SK-N-SH treated with all-trans-retinoic acid at 6 μM for 48 hours (cell line): Measurements from ENCODE around the gene TOR1AIP1.

Experiments used
- ATAC-seq: fragments of 200-7000 bp; cut with Tn5 transposase; 3 replicates; pipeline ENCODE4 v1.9.1; 2020; ENCODE audit warnings: mild to moderate bottlenecking, moderate library complexity
- ARNTL ChIP-seq: fragments of 450-650 bp; formaldehyde crosslinking; IDR thresholded peaks from 2 replicates; pipeline ENCODE4 v1.5.0; 2020; ENCODE audit warnings: low read depth, mild to moderate bottlenecking, moderate library complexity, borderline replicate concordance
- BACH2 ChIP-seq: fragments of 250-450 bp; sonication (Bioruptor Pico); IDR thresholded peaks from 2 replicates; pipeline ENCODE4 v1.9.0; 2021; ENCODE audit warnings: mild to moderate bottlenecking, borderline replicate concordance
- CREB5 ChIP-seq: fragments of 250-450 bp; sonication (Bioruptor Pico); IDR thresholded peaks from 2 replicates; pipeline ENCODE4 v1.5.1; 2020; ENCODE audit warnings: low read depth, mild to moderate bottlenecking, moderate library complexity
- CSDC2 ChIP-seq: fragments of 250-450 bp; sonication (Bioruptor Pico); IDR thresholded peaks from 2 replicates; pipeline ENCODE4 v1.5.0; 2020; ENCODE audit warnings: mild to moderate bottlenecking, moderate library complexity
- CSRNP3 ChIP-seq: fragments of 250-450 bp; sonication (Bioruptor Pico); IDR thresholded peaks from 2 replicates; pipeline ENCODE4 v1.5.1; 2021; ENCODE audit warnings: mild to moderate bottlenecking, moderate library complexity
- ESRRG ChIP-seq: fragments of 250-450 bp; sonication (Bioruptor Pico); IDR thresholded peaks from 2 replicates; pipeline ENCODE4 v1.6.1; 2021; ENCODE audit warnings: mild to moderate bottlenecking
- GLIS3 ChIP-seq: fragments of 250-450 bp; sonication (Bioruptor Pico); IDR thresholded peaks from 2 replicates; pipeline ENCODE4 v1.5.0; 2020; ENCODE audit warnings: mild to moderate bottlenecking, moderate library complexity
- ISL1 ChIP-seq: fragments of 250-450 bp; sonication (Bioruptor Pico); IDR thresholded peaks from 2 replicates; pipeline ENCODE4 v2.1.2; 2022; ENCODE audit warnings: mild to moderate bottlenecking, moderate library complexity
- OSR1 ChIP-seq: fragments of 250-450 bp; sonication (Bioruptor Pico); IDR thresholded peaks from 2 replicates; pipeline ENCODE4 v1.8.0; 2022; ENCODE audit warnings: moderate library complexity, mild to moderate bottlenecking, inconsistent platforms
- PATZ1 ChIP-seq: fragments of 250-450 bp; sonication (Bioruptor Pico); IDR thresholded peaks from 2 replicates; pipeline ENCODE4 v1.8.0; 2020; ENCODE audit warnings: mild to moderate bottlenecking, moderate library complexity, borderline replicate concordance
- POU6F1 ChIP-seq: fragments of 250-450 bp; sonication (Bioruptor Pico); IDR thresholded peaks from 2 replicates; pipeline ENCODE4 v1.8.0; 2021; ENCODE audit warnings: low read depth, mild to moderate bottlenecking, moderate library complexity, borderline replicate concordance
- PPARA ChIP-seq: fragments of 250-450 bp; sonication (Bioruptor Pico); IDR thresholded peaks from 2 replicates; pipeline ENCODE4 v1.5.0; 2020; ENCODE audit warnings: mild to moderate bottlenecking, borderline replicate concordance
- RARB ChIP-seq: fragments of 250-450 bp; sonication (Bioruptor Pico); IDR thresholded peaks from 2 replicates; pipeline ENCODE4 v1.8.0; 2021; ENCODE audit warnings: mild to moderate bottlenecking, moderate library complexity
- SNAI2 ChIP-seq: fragments of 250-450 bp; sonication (Bioruptor Pico); IDR thresholded peaks from 2 replicates; pipeline ENCODE4 v1.5.0; 2020; ENCODE audit warnings: mild to moderate bottlenecking, moderate library complexity
- TCF4 ChIP-seq: fragments of 250-450 bp; sonication (Bioruptor Pico); IDR thresholded peaks from 2 replicates; pipeline ENCODE4 v1.8.0; 2021; ENCODE audit warnings: mild to moderate bottlenecking, moderate library complexity, borderline replicate concordance
- TOX ChIP-seq: fragments of 250-450 bp; sonication (Bioruptor Pico); IDR thresholded peaks from 2 replicates; pipeline ENCODE4 v1.8.0; 2021; ENCODE audit warnings: mild to moderate bottlenecking, moderate library complexity, borderline replicate concordance
- ZC3H10 ChIP-seq: fragments of 250-450 bp; sonication (Bioruptor Pico); IDR thresholded peaks from 2 replicates; pipeline ENCODE4 v1.5.1; 2021; ENCODE audit warnings: mild to moderate bottlenecking, moderate library complexity
- ZFP3 ChIP-seq: fragments of 250-450 bp; sonication (Bioruptor Pico); IDR thresholded peaks from 2 replicates; pipeline ENCODE4 v1.5.0; 2020; ENCODE audit warnings: mild to moderate bottlenecking, moderate library complexity
- ZFP30 ChIP-seq: fragments of 450-650 bp; formaldehyde crosslinking; IDR thresholded peaks from 2 replicates; pipeline ENCODE4 v1.5.0; 2022; ENCODE audit warnings: mild to moderate bottlenecking, moderate library complexity
- ZNF565 ChIP-seq: fragments of 450-650 bp; formaldehyde crosslinking; conservative IDR thresholded peaks from 2 replicates; pipeline ENCODE4 v1.5.0; 2020; ENCODE audit warnings: low read depth, mild to moderate bottlenecking, moderate library complexity
- ZNF70 ChIP-seq: fragments of 450-650 bp; formaldehyde crosslinking; IDR thresholded peaks from 2 replicates; pipeline ENCODE4 v1.5.0; 2020; ENCODE audit warnings: mild to moderate bottlenecking, moderate library complexity
- ZNF8 ChIP-seq: fragments of 450-650 bp; formaldehyde crosslinking; IDR thresholded peaks from 2 replicates; pipeline ENCODE4 v1.5.0; 2020; ENCODE audit warnings: mild to moderate bottlenecking, moderate library complexity

TOR1AIP1 gene

GRCh38 chr1:179941454-179941853, 59.4 kb downstream of the TOR1AIP1 start (continued):
- no peak for TF ChIP-seq CREB5 (CRISPR knock-in tag)
- TF ChIP-seq CSDC2 (CRISPR knock-in tag) = no peak
- TF ChIP-seq ESRRG = no peak
- no peak for TF ChIP-seq TOX (CRISPR knock-in tag)
- no peak for TF ChIP-seq BACH2 (CRISPR knock-in tag)
- no peak for TF ChIP-seq RARB (CRISPR knock-in tag)
- TF ChIP-seq ZFP30 (CRISPR knock-in tag) = no peak

- ATAC-seq = no peak
- TF ChIP-seq SNAI2 = no peak
- no peak for TF ChIP-seq ZNF565 (CRISPR knock-in tag)
- no peak for TF ChIP-seq CSDC2 (CRISPR knock-in tag)
- TF ChIP-seq GLIS3 (CRISPR knock-in tag) = no peak
- no peak for TF ChIP-seq PPARA
- TF ChIP-seq ISL1 = no peak
- TF ChIP-seq ZFP30 (CRISPR knock-in tag) = no peak
- no peak for TF ChIP-seq ARNTL (CRISPR knock-in tag)
- no peak for TF ChIP-seq ZNF70 (CRISPR knock-in tag)
- no peak for TF ChIP-seq TCF4 (CRISPR knock-in tag)
- TF ChIP-seq ZNF8 (CRISPR knock-in tag) = no peak
- no peak for TF ChIP-seq PATZ1 (CRISPR knock-in tag)
- no peak for TF ChIP-seq RARB (CRISPR knock-in tag)
- TF ChIP-seq CREB5 (CRISPR knock-in tag) = no peak
- TF ChIP-seq CSRNP3 = no peak
- TF ChIP-seq OSR1 (CRISPR knock-in tag) = no peak
- no peak for TF ChIP-seq ZFP3 (CRISPR knock-in tag)
- TF ChIP-seq TOX (CRISPR knock-in tag) = no peak
Observed at GRCh38 chr1:179950651-179951050, 68.6 kb downstream of the TOR1AIP1 start.

GRCh38 chr1:179951383-179952144, 69.5 kb downstream of the TOR1AIP1 start:
- TF ChIP-seq ARNTL (CRISPR knock-in tag) = no peak
- TF ChIP-seq ESRRG = no peak
- no peak for TF ChIP-seq GLIS3 (CRISPR knock-in tag)
- no peak for TF ChIP-seq SNAI2
- no peak for TF ChIP-seq TCF4 (CRISPR knock-in tag)
- TF ChIP-seq ZFP30 (CRISPR knock-in tag) = no peak
- no peak for TF ChIP-seq ISL1
- TF ChIP-seq ZFP3 (CRISPR knock-in tag) = no peak
- no peak for TF ChIP-seq PPARA
- TF ChIP-seq CSDC2 (CRISPR knock-in tag) = no peak
- no peak for TF ChIP-seq PATZ1 (CRISPR knock-in tag)
- no peak for TF ChIP-seq CREB5 (CRISPR knock-in tag)
- TF ChIP-seq TOX (CRISPR knock-in tag) = no peak
- no peak for TF ChIP-seq BACH2 (CRISPR knock-in tag)
- no peak for TF ChIP-seq OSR1 (CRISPR knock-in tag)
- no peak for TF ChIP-seq POU6F1
- no peak for TF ChIP-seq ZC3H10 (CRISPR knock-in tag)
- no peak for TF ChIP-seq ZNF70 (CRISPR knock-in tag)
- ATAC-seq = no peak
